GM21526 (cell line): ENCODE measurements around the gene ATAT1.
"Not testable (repeated sequence)": the region's sequence is repeated elsewhere in the genome, so short reads cannot be mapped to it uniquely, and the experiment has no call there.

ENCODE experiments used
- ATAC-seq: cut with Tn5 transposase; IDR thresholded peaks from one replicate; pipeline ENCODE4 v1.9.1; 2021; ENCODE audit warnings: moderate library complexity; ENCODE audit not compliant: unreplicated experiment, low FRiP score

The ATAT1 gene

DNA sequence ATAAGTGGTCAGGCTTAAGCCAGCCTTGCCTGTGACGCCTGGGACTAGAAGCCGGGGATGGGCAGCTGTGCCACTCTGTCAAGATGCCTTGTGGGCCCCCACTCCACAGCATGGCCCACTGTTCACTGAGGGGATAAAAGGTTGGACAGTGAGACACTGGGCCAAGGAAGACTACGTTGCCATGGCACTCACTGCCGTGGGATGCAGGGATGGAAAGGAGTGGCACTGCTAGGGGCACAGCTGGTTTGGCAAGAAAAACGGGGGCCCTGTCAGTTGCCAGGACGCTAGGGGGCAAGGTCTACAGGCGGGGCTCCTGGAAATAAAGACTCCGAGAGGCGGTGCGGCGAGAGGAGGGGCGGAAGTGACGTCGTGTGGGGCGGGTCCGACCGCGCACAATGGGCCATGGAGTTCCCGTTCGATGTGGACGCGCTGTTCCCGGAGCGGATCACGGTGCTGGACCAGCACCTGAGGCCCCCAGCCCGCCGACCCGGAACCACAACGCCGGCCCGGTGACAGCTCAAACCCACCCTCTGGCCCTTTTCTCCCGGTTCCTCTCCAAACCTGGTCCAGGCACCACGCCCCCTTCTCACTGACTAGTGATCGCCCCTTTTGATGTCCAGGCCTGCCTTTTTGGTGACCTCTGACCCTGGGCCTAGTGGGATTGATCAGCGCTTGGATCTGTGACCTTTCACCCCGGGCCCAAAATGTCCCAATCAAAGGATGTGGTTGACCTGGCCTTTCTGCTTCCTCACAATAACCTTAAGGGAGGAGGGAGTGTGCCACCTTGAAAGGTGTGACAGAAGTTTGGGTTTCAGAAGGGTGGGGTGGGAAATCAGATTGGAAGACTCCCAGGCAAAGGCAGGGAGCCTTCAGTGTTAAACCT lies at the start of gene ATAT1:
TSS of gene ATAT1 (plus strand) at position 391 of the 883 bp plus-strand sequence.
- ATAC-seq, result peak; percentile 61

DNA sequence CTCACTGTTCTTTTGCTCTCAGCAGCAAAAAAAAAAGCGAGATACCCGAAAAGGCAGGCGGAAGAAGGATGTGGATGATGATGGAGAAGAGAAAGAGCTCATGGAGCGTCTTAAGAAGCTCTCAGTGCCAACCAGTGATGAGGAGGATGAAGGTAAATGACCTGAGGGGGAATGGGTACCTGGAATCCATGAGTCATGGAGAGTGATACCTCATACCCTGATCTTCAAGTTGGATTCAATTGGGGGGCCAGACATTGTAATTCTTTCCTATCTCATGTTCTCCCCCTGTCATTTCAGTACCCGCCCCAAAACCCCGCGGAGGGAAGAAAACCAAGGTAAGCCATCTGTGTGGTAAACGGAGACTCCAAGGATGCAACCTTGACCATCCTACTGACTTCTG lies 48.6 kb upstream of the ATAT1 start:
- ATAC-seq, result no peak

DNA sequence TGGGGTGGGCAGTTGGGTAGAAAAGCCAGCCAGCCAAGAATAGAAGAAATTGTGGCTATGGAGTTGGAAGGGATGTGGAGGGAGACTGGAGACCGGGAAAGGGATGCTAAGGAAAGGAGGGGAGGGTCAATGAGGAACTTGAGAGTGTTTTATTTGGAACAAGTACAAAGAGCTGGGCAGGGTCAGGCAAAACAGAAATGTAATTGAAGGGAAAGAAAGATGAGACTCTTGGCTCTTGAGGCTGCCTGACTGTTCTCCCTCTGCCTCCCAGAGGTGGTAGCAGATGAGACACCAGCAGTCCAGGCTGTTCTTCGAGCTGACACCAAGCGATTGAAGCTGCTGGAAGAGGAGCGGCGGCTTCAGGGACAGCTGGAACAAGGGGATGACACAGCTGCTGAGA lies 42.8 kb upstream of the ATAT1 start:
- ATAC-seq, result no peak

DNA sequence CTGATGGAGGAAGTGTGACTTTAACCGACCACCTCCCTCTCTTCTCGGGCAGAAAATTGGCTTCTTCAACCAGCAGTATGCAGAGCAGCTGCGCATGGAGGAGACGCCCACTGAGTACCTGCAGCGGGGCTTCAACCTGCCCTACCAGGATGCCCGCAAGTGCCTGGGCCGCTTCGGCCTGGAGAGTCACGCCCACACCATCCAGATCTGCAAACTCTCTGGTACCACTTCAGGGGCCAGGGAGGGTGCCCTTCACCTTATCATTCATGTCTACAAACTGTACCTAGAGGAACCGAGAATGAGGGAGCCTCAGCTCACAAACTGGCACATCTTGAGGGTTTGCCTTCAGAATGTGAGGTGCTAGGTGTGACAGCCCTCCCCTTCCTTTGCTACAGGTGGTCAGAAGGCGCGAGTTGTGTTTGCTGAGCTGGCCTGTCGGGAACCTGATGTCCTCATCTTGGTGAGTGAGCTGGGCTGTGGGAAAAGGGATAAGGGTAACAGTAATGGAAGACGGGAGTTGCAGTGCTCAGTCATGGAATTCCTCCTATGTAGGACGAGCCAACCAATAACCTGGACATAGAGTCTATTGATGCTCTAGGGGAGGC lies 36.8 kb upstream of the ATAT1 start:
- no peak for ATAC-seq

DNA sequence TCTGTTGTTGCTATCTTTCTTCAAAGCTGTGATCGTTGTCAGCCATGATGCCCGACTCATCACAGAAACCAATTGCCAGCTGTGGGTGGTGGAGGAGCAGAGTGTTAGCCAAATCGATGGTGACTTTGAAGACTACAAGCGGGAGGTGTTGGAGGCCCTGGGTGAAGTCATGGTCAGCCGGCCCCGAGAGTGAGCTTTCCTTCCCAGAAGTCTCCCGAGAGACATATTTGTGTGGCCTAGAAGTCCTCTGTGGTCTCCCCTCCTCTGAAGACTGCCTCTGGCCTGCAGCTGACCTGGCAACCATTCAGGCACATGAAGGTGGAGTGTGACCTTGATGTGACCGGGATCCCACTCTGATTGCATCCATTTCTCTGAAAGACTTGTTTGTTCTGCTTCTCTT lies 36.2 kb upstream of the ATAT1 start:
- ATAC-seq, result no peak

DNA sequence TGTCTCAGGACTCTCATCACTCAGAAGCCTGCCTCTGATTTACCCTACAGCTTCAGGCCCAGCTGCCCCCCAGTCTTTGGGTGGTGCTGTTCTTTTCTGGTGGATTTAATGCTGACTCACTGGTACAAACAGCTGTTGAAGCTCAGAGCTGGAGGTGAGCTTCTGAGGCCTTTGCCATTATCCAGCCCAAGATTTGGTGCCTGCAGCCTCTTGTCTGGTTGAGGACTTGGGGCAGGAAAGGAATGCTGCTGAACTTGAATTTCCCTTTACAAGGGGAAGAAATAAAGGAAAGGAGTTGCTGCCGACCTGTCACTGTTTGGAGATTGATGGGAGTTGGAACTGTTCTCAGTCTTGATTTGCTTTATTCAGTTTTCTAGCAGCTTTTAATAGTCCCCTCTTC lies 35.7 kb upstream of the ATAT1 start:
- ATAC-seq, result no peak

DNA sequence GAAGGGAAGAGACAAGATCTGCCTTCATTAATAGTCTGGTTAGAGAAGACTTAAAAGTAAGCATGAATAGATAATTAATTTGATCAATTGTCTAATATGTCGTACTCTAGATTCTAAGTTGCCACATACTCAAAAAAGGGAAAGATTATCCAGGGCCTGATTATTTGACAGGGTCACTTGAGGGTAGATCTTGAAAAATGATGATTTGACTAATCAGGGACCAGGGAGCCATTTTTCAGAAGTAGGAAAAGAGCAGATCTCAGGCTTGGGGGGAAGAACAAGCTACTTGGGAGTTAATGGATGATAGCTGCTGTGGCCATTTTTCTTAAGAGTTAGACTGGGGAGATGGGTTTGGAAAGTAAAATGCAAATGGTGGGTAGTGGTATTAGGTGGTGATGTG lies 34.4 kb upstream of the ATAT1 start:
- ATAC-seq, result no peak

DNA sequence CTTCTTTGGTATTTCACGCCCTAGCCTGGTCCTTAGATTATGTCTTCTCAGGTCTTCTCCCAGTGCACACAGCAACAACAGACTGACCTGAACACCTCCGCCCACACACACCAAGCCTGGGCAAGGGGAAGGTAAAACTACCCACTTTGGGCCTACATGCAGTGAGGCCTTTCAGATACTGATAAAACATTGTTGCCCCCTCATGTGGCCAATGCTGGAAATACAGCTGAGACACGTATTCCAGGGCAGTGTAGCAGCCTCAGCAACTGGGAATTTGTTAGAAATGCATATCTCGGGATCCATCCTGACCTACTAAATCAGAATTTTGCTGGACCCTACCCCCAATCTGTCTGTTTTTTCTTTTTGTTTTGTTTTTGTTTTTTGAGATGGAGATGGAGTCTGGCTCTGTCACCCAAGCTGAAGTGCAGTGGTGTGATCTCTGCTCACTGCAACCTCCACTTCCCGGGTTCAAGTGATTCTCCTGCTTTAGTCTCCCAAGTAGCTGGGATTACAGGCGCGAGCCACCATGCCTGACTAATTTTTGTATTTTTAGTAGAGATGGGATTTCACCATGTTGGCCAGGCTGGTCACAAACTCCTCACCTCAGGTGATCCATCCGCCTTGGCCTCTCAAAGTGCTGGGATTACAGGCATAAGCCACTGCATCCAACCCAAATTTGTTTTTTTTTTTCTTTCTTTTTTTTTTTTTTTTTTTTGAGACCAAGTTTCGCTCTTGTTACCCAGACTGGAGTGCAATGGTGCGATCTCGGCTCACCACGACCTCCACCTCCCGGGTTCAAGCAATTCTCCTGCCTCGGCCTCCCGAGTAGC lies 29.1 kb upstream of the ATAT1 start:
- ATAC-seq, result not testable (repeated sequence)

DNA sequence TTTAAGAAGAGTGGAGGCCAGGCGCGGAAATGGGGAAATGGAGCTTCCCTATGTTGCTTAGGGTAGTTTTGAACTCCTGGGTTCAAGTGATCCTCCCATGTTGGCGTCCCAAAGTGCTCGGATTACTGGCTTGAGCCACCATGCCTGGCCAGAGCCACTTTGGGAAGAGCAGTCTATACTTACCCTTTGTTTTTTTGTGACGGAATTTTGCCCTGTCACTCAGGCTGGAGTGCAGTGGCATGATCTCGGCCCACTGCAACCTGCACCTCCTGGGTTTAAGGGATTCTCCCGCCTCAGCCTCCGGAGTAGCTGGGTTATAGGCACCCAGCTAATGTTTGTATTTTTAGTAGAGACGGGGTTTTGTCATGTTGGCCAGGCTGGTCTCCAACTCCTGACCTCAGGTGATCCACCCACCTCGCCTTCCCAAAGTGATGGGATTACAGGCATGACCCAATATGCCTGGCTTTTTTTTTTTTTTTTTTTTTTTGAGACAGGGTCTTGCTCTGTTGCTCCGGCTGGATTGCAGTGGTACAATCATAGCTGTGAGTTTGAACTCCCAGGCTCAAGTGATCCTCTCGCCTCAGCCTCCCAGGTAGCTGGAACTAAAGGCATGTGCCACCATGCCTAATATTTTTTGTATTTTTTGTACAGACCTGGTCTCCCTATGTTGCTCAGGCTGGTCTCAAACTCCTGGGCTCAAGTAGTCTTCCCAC lies 27.6 kb upstream of the ATAT1 start:
- no peak for ATAC-seq

DNA sequence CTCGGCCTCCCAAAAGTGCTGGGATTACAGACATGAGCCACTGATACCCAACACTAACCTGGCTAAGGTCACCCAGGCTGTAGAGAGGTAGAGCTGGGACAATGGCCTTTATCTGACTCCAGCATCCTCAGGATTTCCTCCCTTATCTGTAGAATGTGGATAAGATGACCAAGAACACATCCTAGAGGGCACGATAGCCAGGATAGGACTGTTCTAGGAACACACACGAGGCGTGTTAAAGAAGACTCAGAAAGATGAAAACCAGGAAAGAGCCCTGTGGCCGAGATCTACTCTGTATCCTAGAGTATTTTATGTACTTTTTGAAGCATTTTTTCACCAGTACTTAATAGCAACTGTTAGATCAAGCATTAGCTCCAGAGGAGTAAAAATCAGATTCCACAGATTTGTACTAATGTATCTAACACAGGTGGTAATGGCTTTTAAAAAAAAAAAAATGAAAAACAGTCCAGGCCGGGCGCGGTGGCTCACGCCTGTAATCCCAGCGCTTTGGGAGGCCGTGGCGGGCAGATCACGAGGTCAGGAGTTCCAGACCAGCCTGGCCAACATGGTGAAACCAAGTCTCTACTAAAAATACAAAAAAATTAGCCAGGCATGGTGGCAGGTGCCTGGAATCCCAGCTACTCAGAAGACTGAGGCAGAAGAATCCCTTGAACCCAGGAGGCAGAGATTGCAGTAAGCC lies 26.9 kb upstream of the ATAT1 start:
- no peak for ATAC-seq

DNA sequence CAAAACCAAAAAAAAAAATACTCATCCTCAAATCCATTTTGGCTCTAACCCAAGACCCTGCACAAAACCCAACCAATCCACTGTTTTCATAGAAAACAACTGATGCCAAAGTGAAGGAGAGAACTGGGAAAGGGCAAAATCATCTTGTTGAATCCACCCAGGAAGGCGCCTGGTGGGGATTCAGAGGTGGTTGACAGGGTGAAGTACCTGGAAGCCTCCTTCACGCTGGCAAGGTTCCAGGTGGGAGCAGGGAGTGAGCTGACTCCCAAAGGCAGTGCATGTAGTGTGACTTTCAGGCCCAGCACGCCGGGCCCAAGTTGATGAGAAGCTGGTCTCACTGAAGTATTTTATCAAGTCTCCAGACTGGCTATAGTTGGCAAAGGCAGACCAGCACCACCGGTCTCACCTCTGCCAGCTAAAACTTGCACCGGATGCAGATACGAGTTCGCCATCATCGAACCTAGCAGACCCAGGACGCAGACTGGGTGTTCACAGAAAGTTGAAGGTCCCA lies 26.2 kb upstream of the ATAT1 start:
- no peak for ATAC-seq

DNA sequence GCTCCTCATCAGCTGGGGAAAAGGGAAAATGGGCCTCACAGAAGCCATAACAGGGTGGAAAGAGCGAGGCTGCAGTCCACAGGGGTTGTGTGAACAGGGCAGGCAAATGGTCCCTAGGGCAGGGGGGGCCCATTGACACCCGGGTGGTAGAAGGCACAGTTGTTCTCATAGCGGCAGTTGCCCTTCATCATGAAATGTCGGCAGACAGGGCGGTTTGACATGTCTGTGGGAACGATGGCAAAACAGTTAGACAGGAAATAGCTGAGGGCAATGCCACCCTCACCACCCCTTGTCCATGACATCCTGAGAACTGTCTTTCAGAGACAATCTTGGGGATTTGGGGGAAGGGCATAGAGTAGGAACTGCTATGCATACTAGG lies 25.2 kb upstream of the ATAT1 start:
- no peak for ATAC-seq

DNA sequence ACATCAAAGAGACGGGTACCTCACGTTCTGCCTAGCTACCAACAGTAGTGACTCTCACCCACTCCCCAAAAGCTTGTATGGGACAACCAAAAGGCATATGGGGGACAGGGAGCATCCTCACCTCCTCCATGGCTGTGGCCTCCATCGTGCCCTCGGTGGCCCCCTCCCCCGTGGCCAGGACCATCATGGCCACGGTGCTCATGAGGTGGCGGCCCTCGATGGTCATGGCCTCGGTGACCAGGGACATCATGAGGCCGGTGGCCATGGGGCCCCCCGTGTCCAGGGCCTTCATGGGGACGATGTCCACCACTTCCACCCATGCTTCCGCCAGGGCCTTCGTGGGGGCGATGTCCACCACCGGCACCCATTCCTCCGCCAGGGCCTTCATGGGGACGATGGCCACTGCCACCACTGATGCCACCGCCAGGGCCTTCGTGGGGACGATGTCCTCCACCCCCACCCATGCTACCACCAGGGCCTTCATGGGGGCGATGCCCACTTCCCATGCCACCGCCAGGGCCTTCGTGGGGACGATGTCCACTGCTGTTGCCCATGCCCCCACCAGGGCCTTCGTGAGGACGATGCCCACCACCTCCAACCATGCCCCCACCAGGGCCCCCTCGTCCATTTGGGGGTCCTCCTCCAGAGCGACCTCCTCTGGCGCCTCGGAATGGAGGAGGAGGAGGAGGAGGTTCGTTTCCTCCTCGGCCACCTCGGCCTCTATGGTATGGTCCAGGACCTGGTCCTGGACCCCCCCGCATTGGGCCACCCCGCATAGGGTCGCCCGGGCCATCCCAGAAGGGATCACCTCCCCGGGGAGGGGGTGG lies 24.6 kb upstream of the ATAT1 start:
- ATAC-seq, result no peak

DNA sequence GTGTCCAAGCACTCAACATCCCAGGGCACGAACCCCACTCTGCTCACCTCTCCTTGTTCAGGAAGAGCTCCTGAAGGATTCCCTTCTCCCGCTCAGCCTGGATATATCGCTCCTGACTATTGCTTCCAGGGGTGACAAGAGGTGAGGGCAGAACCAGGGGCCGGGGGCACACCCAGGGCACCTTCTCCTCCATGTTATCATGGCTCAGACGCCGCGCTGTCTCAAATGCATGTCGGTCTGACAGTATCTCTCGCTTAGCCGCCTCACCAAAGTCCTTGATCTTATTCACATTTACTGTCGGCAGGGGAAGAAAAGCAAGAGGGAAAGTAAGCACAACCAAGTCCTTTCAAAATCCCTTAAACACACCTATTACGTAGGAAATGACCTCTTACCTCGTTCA lies 22.7 kb upstream of the ATAT1 start:
- ATAC-seq, result no peak

DNA sequence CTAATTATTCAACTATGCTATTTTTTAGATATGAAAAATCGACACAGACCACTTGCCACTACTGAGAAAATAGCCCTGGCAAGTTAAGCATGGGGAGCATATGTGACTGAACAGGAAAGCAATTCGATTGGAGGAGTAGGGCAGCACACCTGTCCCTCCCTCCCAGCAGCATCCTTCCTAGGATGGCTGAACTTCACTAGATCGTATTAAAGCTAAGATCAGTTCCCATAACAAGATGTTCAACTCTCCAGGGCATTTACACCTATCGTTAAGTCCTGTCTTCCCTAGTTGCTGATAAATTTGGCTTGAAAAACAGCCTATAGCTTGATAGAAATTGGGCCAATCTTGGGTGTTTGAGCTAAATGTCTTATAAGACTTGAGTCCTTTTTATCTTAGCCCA lies 16.6 kb upstream of the ATAT1 start:
- no peak for ATAC-seq

DNA sequence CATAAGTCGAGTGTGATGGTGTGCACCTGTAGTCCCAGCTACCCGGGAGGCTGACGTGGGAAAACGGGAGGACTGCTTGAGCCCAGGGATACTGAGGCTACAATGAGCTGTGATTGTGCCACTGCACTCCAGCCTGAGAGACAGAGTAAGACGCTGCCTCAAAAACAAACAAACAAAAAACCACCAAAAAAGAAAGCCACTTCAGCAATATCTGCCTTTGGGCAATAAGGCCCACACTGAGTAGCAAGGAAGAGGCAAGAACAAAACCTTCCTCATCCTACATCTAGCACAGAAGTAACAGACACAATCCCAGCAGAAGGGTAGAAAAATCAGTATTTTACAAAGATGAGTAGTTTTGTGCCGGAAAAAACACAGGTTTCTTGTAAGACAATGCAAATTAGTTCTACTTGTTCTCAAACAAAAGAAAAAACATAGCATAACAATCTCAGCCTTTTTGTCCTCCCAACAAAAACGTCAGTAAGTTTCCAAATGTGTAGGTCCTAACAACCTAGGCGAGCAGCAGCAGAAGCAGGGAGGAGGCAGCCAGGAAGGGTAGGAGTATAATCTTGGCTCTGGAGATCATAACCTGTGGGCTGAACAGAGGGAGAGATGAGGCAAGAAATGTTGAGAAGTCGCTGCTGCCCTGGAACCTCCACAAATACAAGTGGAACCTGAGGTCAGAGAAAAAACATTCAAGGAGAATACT lies 15.4 kb upstream of the ATAT1 start:
- ATAC-seq, result no peak

DNA sequence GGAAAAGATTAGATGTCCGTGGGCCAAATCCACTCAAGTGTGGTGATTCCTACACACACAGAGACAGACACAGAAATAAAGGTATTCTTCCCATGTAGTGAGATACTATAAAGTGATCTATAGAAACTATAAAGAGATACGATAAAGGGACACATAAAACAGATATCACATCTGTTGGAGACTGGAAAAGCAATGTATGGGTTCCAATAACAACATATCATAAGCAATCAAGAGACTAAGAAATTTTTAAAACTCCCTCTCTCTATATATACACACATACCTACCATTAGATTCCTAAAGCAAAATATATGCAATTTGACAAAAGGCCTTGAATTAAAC lies 14.8 kb upstream of the ATAT1 start:
- no peak for ATAC-seq

DNA sequence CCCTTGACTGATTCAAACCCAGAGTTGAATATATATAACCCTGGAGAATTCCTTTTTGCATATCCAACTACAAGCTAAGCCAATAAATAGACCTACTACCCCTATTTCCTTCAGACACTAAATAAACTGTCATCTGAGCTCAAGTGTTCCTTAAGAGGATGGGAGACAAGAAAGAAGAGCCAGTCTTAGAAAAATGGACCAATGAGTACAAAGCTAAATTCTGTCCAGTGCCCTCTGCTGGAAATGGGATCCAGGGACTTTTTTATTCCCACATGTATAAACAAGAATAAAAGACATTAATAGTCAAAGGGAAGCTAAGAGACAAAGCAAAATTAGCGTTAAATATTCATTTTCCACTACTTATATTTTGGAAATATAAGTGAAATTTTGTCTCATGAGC lies 14.5 kb upstream of the ATAT1 start:
- no peak for ATAC-seq
